ENCODE data around the gene NCAPD3.

DNA sequence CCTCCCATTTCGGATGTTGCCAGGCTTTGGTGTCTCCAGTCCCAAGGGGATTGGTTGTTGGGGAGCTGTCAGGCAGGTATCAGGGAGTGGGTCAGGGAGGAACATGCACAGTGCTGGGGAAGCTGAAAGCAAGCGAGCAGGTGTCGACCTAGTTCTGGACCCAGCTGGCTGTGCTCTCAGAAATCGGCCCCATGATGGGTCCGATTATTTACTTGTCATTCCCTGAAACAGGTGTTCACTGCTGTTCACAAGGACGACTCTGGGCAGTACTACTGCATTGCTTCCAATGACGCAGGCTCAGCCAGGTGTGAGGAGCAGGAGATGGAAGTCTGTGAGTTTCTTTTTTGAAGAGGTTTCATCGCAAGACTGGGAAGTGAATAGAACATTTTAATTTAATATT lies 78.1 kb downstream of the NCAPD3 start:
- TF ChIP-seq TAF1 (IDR thresholded peaks at IDR 0.05; ENCODE audit: low read depth) (no peak), CEBPB (IDR thresholded peaks at IDR 0.05) (no peak), YY1 (IDR thresholded peaks at IDR 0.05; ENCODE audit: low read depth) (no peak), MAX (IDR thresholded peaks at IDR 0.05) (no peak), TEAD4 (IDR thresholded peaks at IDR 0.05) (no peak), EGR1 (IDR thresholded peaks at IDR 0.05) (no peak), EP300 (IDR thresholded peaks at IDR 0.05; ENCODE audit: borderline replicate concordance) (no peak), NFIC (IDR thresholded peaks at IDR 0.05) (no peak), RAD21 (IDR thresholded peaks at IDR 0.05; ENCODE audit: low read depth) (no peak), TCF12 (IDR thresholded peaks at IDR 0.05; ENCODE audit: low read depth) (no peak), FOXM1 (IDR thresholded peaks at IDR 0.05; ENCODE audit: borderline replicate concordance, low read depth) (no peak)
- TF ChIP-seq, protein P1, sequence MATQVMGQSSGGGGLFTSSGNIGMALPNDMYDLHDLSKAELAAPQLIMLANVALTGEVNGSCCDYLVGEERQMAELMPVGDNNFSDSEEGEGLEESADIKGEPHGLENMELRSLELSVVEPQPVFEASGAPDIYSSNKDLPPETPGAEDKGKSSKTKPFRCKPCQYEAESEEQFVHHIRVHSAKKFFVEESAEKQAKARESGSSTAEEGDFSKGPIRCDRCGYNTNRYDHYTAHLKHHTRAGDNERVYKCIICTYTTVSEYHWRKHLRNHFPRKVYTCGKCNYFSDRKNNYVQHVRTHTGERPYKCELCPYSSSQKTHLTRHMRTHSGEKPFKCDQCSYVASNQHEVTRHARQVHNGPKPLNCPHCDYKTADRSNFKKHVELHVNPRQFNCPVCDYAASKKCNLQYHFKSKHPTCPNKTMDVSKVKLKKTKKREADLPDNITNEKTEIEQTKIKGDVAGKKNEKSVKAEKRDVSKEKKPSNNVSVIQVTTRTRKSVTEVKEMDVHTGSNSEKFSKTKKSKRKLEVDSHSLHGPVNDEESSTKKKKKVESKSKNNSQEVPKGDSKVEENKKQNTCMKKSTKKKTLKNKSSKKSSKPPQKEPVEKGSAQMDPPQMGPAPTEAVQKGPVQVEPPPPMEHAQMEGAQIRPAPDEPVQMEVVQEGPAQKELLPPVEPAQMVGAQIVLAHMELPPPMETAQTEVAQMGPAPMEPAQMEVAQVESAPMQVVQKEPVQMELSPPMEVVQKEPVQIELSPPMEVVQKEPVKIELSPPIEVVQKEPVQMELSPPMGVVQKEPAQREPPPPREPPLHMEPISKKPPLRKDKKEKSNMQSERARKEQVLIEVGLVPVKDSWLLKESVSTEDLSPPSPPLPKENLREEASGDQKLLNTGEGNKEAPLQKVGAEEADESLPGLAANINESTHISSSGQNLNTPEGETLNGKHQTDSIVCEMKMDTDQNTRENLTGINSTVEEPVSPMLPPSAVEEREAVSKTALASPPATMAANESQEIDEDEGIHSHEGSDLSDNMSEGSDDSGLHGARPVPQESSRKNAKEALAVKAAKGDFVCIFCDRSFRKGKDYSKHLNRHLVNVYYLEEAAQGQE (IDR thresholded peaks at IDR 0.05; ENCODE audit: low read depth): no peak
- TF ChIP-seq, protein P2, sequence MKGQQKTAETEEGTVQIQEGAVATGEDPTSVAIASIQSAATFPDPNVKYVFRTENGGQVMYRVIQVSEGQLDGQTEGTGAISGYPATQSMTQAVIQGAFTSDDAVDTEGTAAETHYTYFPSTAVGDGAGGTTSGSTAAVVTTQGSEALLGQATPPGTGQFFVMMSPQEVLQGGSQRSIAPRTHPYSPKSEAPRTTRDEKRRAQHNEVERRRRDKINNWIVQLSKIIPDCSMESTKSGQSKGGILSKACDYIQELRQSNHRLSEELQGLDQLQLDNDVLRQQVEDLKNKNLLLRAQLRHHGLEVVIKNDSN (IDR thresholded peaks at IDR 0.05): no peak

Data from Ishikawa (cell line).